PC-3 (cell line): ENCODE data around the gene MEGF6. TPM values are rescaled to one million over a fixed set of nuclear protein-coding genes. Genes with fewer than 3 reads are reported as not detected.

Experiments
- ATAC-seq: fragments of 200-7000 bp; cut with Tn5 transposase; 2 replicates; pipeline ENCODE4 v1.9.1; 2020; ENCODE audit warnings: mild to moderate bottlenecking, moderate library complexity
- BruUV-seq: library from RNA; stranded (reverse); fragments of 400-500 nt; replicated peaks from 2 replicates; lab custom pipeline; 2021; lab: Mats Ljungman, UMichigan
- CTCF ChIA-PET: fragments of 300-600 bp; sonication (Branson Sonifier 250); formaldehyde crosslinking; loops from one replicate; lab custom pipeline; 2022; ENCODE audit warnings: antibody characterized with exemption; lab: Charles Lee
- POLR2A ChIA-PET: fragments of 300-600 bp; sonication (Branson Sonifier 250); formaldehyde crosslinking; loops from one replicate; lab custom pipeline; 2022; ENCODE audit warnings: antibody characterized with exemption; ENCODE audit not compliant: unreplicated experiment; lab: Charles Lee
- DNase-seq: peaks from one replicate; pipeline ENCODE4 v3.0.0-alpha.2; 2015
- H2AFZ ChIP-seq: fragments of 300-600 bp; sonication (generic); 2 replicates; pipeline ENCODE4 v1.6.0; 2016; ENCODE audit warnings: antibody characterized with exemption, low read length
- H3F3A ChIP-seq: fragments of 300-600 bp; sonication (generic); one replicate; pipeline ENCODE4 v1.6.0; 2017; ENCODE audit warnings: antibody characterized with exemption, low read length, control low read depth, mild to moderate bottlenecking; ENCODE audit not compliant: unreplicated experiment
- H3K27ac ChIP-seq: fragments of 300-600 bp; sonication (generic); 2 replicates; pipeline ENCODE4 v1.5.1; 2016; ENCODE audit warnings: mild to moderate bottlenecking, low read length
- H3K27me3 ChIP-seq: fragments of 300-600 bp; sonication (generic); 2 replicates; pipeline ENCODE4 v1.6.1; 2016; ENCODE audit warnings: low read length, mixed read lengths
- H3K36me3 ChIP-seq: fragments of 300-600 bp; sonication (generic); 2 replicates; pipeline ENCODE4 v1.6.1; 2016; ENCODE audit warnings: low read depth, mixed run types, low read length, mixed read lengths
- H3K4me1 ChIP-seq: fragments of 300-600 bp; sonication (generic); 2 replicates; pipeline ENCODE4 v1.5.1; 2016; ENCODE audit warnings: low read length; ENCODE audit not compliant: insufficient read depth
- H3K4me2 ChIP-seq: fragments of 300-600 bp; sonication (generic); 2 replicates; pipeline ENCODE4 v1.6.0; 2016; ENCODE audit warnings: low read length
- H3K4me3 ChIP-seq: fragments of 300-600 bp; sonication (generic); 2 replicates; pipeline ENCODE4 v1.5.1; 2016; ENCODE audit warnings: mild to moderate bottlenecking, low read length, mixed read lengths
- H3K79me2 ChIP-seq: fragments of 300-600 bp; sonication (generic); 2 replicates; pipeline ENCODE4 v1.6.1; 2017; ENCODE audit warnings: low read length, mixed read lengths
- H3K9ac ChIP-seq: fragments of 300-600 bp; sonication (generic); 2 replicates; pipeline ENCODE4 v1.6.0; 2016; ENCODE audit warnings: mild to moderate bottlenecking, low read length
- H3K9me2 ChIP-seq: fragments of 300-600 bp; sonication (generic); replicated peaks from 2 replicates; pipeline ENCODE4 v1.6.1; 2016; ENCODE audit warnings: mixed run types, low read length, mixed read lengths
- H3K9me3 ChIP-seq: fragments of 300-600 bp; sonication (generic); 2 replicates; pipeline ENCODE4 v1.6.1; 2016; ENCODE audit warnings: low read length, mixed read lengths
- H4K20me1 ChIP-seq: fragments of 300-600 bp; sonication (generic); 2 replicates; pipeline ENCODE4 v1.6.1; 2016; ENCODE audit warnings: low read length, mixed read lengths
- CTCF ChIP-seq: fragments of 300-600 bp; sonication (generic); conservative IDR thresholded peaks from 2 replicates; pipeline ENCODE4 v1.5.1; 2017; ENCODE audit warnings: antibody characterized with exemption, low read depth, mild to moderate bottlenecking, low read length
- EZH2 ChIP-seq: fragments of 300-600 bp; sonication (generic); IDR thresholded peaks from one replicate; pipeline ENCODE4 v1.6.1; 2017; ENCODE audit warnings: antibody characterized with exemption, mild to moderate bottlenecking, low read length; ENCODE audit not compliant: unreplicated experiment
- EZH2phosphoT487 ChIP-seq: fragments of 300-600 bp; sonication (generic); IDR thresholded peaks from 2 replicates; pipeline ENCODE4 v1.6.1; 2018; ENCODE audit warnings: mild to moderate bottlenecking, antibody characterized with exemption, low read length, borderline replicate concordance
- intact Hi-C: fragments of 100-400 bp; cut with micrococcal nuclease; formaldehyde crosslinking; loops from 2 replicates; pipeline ENCODE4 v1.9.0; 2023
- total RNA-seq: library from RNA; depleted of rRNA; stranded (reverse); fragments of >200 nt; gene quantifications from 2 replicates; pipeline ENCODE4 v1.2.3, GENCODE V29; 2014

Gene MEGF6
- total RNA-seq, 1 experiment from 2014 or later, result 32.5 TPM

- H3K27ac ChIP-seq, result 0 out of 2 replicates have a peak overlapping the region, but pooled peaks have one; percentile 40
- H3K9me2 ChIP-seq, result no peaks in the 10 kb centered on the region
- H3K4me1 ChIP-seq, result peaks cover 12% of the 10 kb centered on the region
- H2AFZ ChIP-seq, result no peak overlapping the region
- H3K79me2 ChIP-seq, result no peaks in the 10 kb centered on the region
- no peaks in the 10 kb centered on the region for H3F3A ChIP-seq
- H3K4me2 ChIP-seq, result no peak overlapping the region
- POLR2A ChIA-PET, result no interaction called here
- H3K36me3 ChIP-seq, result no peaks in the 10 kb centered on the region
- H3K4me3 ChIP-seq, result no peak overlapping the region
- no peaks in the 10 kb centered on the region for H4K20me1 ChIP-seq
- H3K9me3 ChIP-seq, result no peaks in the 10 kb centered on the region
- no peak overlapping the region for H3K9ac ChIP-seq
- no TSS peak for BruUV-seq
- CTCF ChIA-PET, result no interaction called here
- ATAC-seq, result no peak
- DNase-seq, result no peak
- H3K27me3 ChIP-seq, result no peaks in the 10 kb centered on the region
- intact Hi-C loops, result no loop called here
- TF ChIP-seq EZH2, result no peak
- no peak for TF ChIP-seq EZH2phosphoT487
- no peak for TF ChIP-seq CTCF
Measured at GRCh38 chr1:3483380-3483779, 127.9 kb downstream of the MEGF6 start.

GRCh38 chr1:3482378-3482849, 128.9 kb downstream of the MEGF6 start:
- intact Hi-C loops, result no loop called here
- ChIA-PET POLR2A (no interaction called here), CTCF (interaction anchor here (1.6 kb wide), 1 partner anchor 29 kb away, joined by 25 read pairs; no protein-coding TSS in a partner anchor)
- no peaks in the 10 kb centered on the region for H3K36me3 ChIP-seq
- ATAC-seq, result peak; percentile 65
- no peaks in the 10 kb centered on the region for H3K9me3 ChIP-seq
- H2AFZ ChIP-seq, result no peak overlapping the region
- no peaks in the 10 kb centered on the region for H3K9me2 ChIP-seq
- no TSS peak for BruUV-seq
- 0 out of 2 replicates have a peak overlapping the region, but pooled peaks have one; percentile 30 for H3K9ac ChIP-seq
- H3F3A ChIP-seq, result no peaks in the 10 kb centered on the region
- peaks cover 12% of the 10 kb centered on the region for H3K4me1 ChIP-seq
- TF ChIP-seq CTCF (peak; percentile 52), EZH2 (no peak)
- H3K4me2 ChIP-seq, result peak overlapping the region; percentile 60
- H4K20me1 ChIP-seq, result no peaks in the 10 kb centered on the region
- H3K27me3 ChIP-seq, result no peaks in the 10 kb centered on the region
- no peaks in the 10 kb centered on the region for H3K79me2 ChIP-seq
- DNase-seq, result peak; percentile 83
- no peak overlapping the region for H3K4me3 ChIP-seq
- H3K27ac ChIP-seq, result peak overlapping the region; percentile 40

GRCh38 chr1:3481836-3482375, 129.4 kb downstream of the MEGF6 start:
- Histone ChIP-seq H3K9me2 (no peaks in the 10 kb centered on the region), H3K79me2 (no peaks in the 10 kb centered on the region), H3K27ac (peak overlapping the region; percentile 57), H3K4me1 (peaks cover 12% of the 10 kb centered on the region), H3F3A (no peaks in the 10 kb centered on the region), H4K20me1 (no peaks in the 10 kb centered on the region), H3K27me3 (no peaks in the 10 kb centered on the region), H3K9ac (peak overlapping the region; percentile 23; the same call in 1 of the 2 replicates), H3K4me3 (no peak overlapping the region), H3K9me3 (no peaks in the 10 kb centered on the region), H3K4me2 (no peak overlapping the region), H2AFZ (no peak overlapping the region), H3K36me3 (no peaks in the 10 kb centered on the region)
- BruUV-seq, result no TSS peak
- TF ChIP-seq EZH2phosphoT487, result no peak
- no peak for TF ChIP-seq EZH2
- intact Hi-C loops, result no loop called here
- POLR2A ChIA-PET, result no interaction called here
- peak; percentile 13 for ATAC-seq
- DNase-seq, result peak; percentile 22
- CTCF ChIA-PET, result interaction anchor here (1.6 kb wide), 1 partner anchor 29 kb away, joined by 25 read pairs; no protein-coding TSS in a partner anchor
